GM12865 (cell line): ENCODE data around the gene CTNNA1.

Experiments used
- DNase-seq: peaks from one replicate; pipeline ENCODE4 v3.0.0; 2010; ENCODE audit warnings: low read depth
- H3K4me3 ChIP-seq: 2 replicates; pipeline ENCODE4 v1.5.1; 2011; ENCODE audit warnings: mild to moderate bottlenecking, low read depth, low read length, control low read depth
- CTCF ChIP-seq: IDR thresholded peaks from 2 replicates; pipeline ENCODE4 v1.5.1; 2011; ENCODE audit warnings: low read length, control low read depth, low read depth, inconsistent platforms; ENCODE audit not compliant: insufficient read depth; ENCODE audit errors: missing control alignments

The CTNNA1 gene

GRCh38 chr5:138946241-138946623 lies 193.0 kb downstream of the CTNNA1 start:
- no peak for DNase-seq
- no peak overlapping the region for H3K4me3 ChIP-seq
- TF ChIP-seq CTCF: no peak

DNA sequence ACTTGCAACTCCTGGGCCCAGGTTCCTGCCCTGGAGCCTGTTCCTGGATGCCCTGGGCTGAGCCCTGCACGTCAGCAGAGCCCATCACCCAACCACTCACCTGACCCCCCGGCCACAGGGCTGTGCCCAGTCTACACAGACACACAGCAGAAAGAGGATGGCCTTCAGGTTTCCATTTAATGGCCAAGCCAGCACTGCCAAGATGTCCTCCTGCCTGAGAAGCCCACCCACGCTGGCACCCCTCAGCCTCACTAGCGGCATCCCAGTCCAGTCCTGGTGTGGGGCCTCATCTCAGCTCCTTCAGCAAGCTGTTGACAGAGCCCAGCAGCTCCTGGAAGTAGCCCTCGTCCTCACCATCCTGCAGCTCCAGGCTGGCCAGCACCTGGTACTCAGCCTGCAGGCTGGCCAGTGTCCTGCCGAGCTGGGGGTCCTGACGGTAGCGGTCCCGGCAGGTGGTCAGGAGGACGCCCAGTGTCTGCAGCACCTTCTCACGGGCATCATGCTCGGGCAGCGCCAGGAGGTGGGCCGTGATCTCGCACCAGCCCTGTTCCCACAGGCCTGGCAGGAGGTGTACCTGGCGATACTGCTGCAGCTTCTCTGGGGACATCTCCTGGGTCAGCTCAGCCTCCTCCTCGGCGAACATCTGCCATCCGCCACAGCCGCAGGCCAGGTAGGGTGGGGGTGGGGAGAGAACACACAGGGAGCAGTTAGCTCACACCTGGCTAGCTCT lies 193.8 kb downstream of the CTNNA1 start:
- TF ChIP-seq CTCF: no peak
- H3K4me3 ChIP-seq: no peak overlapping the region
- no peak for DNase-seq

DNA sequence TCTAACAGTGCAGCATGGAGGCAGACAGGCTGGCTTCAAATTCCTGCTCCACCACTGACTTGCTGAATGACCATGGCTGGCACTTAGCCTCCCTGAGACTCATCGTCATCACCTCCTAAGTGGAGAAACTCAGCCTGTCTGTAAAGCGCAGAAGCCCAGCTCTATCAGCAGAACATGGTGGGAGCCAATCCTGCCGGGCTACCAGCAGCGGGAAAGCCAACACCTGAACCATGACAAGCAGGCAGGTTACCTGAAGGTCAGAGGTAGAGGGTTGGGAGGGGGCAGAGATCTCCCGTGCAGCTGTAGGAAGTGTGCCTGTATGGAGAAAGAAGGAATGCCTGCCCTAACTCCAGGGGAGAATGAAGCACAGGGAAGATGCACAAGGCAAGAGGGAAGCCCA lies 194.6 kb downstream of the CTNNA1 start:
- H3K4me3 ChIP-seq: no peak overlapping the region
- no peak for DNase-seq
- no peak for TF ChIP-seq CTCF

- no peak for DNase-seq
- no peak for TF ChIP-seq CTCF
- no peak overlapping the region for H3K4me3 ChIP-seq
Observed at GRCh38 chr5:138948471-138949222, 195.4 kb downstream of the CTNNA1 start.

DNA sequence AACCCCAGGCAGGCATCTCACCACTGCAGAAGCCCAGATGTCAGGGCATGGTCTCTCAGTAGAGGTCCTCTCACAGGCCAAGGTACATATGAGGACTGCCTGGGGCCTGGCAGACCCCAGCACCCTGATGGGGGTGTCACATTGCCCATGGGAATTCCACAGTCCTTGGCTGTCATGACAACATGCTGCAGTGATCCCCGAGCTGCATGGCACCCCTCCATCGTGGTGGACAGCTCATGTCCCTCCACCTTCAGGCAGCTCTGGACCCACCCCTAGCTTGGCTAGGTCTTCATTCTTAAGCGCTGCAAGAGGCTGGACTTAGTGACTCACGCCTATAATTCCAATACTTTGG lies 196.0 kb downstream of the CTNNA1 start:
- H3K4me3 ChIP-seq: no peak overlapping the region
- DNase-seq: no peak
- no peak for TF ChIP-seq CTCF

DNA sequence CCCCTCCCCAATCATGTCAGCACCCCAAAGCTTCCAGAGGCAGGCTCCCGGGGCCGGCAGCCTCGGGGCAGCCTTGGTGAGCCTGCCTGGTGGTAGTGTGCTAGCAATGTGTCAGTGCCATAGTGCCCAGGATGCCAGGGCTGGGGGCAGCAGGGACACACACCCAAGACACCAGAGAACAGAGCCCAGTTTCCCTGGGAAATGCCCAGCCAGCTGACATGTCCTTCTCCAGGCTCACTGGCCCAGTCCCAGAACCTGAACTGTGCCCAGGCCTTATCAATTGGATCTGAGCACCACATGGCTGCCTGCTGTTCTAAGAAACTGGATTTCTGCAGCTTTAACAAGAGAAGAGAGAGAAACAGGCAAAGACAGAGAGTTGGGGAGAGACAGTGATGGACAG lies 196.8 kb downstream of the CTNNA1 start:
- no peak for DNase-seq
- no peak for TF ChIP-seq CTCF
- no peak overlapping the region for H3K4me3 ChIP-seq
